ENCODE data around the gene ABCB6.

DNA sequence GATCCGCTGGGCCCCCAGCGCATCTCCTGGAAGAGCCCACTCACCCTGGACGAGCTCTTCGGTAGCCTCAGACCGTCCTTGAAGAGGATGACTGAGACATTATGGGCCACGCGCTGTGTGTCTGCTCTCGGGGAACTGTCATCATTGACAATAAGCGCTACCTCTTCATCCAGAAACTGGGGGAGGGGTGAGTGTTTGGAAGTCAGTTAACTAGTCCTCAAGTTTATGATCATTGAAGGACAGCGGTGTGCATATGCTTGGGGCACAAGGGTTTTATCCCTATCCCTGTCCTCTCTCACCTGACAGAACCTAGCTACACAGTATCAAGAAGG, 27.1 kb upstream of the ABCB6 start:
- TF ChIP-seq BHLHE40 (IDR thresholded peaks at IDR 0.05; ENCODE audit: borderline replicate concordance): no peak
- TF ChIP-seq SUZ12 (IDR thresholded peaks at IDR 0.05): no peak
- TF ChIP-seq HDGF (IDR thresholded peaks at IDR 0.05; ENCODE audit: borderline replicate concordance): no peak
- no peak for TF ChIP-seq ARNT (IDR thresholded peaks at IDR 0.05)
- no peak for TF ChIP-seq TARDBP (IDR thresholded peaks at IDR 0.05)
- TF ChIP-seq FOXM1 (IDR thresholded peaks at IDR 0.05; ENCODE audit: borderline replicate concordance): no peak
- TF ChIP-seq SP1 (IDR thresholded peaks at IDR 0.05): no peak
- no peak for TF ChIP-seq NFRKB (IDR thresholded peaks at IDR 0.05)

Data from HEK293T (cell line).